HG02678 (cell line): ENCODE data around the gene NAALADL2.

ENCODE experiments used
- ATAC-seq: cut with Tn5 transposase; IDR thresholded peaks from one replicate; pipeline ENCODE4 v1.9.1; 2021; ENCODE audit warnings: mild to moderate bottlenecking, moderate library complexity; ENCODE audit not compliant: unreplicated experiment

The NAALADL2 gene

DNA sequence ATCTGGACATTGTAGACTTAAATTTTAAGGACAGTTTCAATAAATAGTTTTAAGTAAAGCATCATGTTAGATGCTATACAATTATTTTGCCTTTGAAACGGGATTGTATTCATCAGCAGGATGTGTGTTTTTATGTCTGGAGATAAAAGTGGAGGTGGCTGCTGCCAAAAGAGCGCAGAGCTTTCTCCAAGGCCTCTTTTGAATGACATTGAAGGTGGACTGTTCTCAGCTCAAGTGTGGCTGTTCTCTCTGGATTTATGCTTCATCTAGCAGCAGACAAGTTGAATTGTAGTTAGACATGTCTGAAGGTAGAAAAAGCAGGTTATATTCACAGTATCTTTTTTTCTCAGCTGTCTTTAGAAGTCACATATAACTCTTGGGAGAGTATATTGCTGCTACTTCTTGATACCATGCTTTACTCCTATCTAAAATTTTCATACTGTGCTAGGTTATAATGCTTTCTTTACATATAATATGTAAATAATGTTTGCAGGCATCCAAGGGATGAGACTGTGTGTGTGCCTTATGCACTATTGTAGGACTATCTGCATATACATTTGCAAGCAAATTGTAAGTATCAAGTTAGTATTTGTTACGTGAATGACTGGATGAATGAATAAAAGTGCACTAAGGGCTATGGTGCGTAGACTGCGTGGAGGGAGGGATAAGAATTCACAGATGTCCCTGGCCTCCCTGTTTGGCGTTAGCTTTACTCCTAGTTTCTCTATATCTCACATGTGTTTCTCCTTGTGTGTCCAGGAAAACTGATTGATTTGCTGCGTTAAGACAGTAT, 340.1 kb downstream of the NAALADL2 start:
- ATAC-seq: no peak

DNA sequence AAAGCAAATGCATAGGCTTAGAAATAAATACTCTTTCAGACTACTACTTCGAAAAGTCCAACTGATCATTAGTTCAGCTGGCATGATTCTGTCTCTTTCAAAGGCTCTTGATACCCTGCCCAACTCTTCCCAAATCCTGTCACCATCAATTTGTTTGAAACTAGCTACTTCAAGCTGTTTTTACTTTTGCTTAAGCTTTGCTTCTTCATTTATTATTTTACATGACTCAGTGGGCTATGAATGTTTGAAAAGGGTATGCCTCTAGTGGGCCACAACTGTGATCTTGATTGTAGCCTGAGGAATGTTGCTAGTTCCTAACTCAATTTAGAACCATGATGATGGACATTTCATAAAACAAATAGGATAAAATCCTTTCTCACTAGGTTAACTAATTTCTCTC, 340.8 kb downstream of the NAALADL2 start:
- ATAC-seq: no peak

DNA sequence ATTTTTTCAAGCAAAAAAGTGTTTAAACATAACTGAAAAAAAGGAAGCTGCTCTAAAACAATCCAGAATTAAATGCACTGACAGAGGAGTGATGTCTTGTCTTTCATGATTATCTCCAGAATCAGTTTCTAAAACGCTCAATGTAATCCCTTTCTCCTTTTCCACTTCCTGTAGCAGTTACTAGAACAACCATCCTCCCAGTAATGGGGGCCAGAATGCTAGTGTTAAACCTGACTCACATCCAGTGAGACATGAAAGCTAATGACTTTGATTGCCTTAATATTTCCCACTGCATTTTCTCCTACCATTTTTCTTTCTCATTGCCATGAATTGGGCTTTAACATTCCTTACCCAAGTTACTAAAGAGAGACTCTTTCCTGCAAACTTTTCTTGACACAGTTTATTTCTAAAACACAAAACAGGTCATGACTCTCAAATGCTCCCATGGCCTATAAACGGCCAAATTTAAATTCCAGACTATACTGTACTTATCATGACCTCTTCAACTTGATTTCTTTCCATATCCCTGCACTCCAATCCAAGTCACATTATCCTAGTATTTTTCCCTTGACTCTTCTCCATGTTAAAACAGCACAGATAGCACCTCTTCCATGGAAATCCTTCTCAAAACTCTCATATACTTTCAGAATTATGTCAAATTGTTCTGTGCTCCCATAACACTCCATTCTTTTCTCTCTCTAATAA, 341.4 kb downstream of the NAALADL2 start:
- no peak for ATAC-seq

DNA sequence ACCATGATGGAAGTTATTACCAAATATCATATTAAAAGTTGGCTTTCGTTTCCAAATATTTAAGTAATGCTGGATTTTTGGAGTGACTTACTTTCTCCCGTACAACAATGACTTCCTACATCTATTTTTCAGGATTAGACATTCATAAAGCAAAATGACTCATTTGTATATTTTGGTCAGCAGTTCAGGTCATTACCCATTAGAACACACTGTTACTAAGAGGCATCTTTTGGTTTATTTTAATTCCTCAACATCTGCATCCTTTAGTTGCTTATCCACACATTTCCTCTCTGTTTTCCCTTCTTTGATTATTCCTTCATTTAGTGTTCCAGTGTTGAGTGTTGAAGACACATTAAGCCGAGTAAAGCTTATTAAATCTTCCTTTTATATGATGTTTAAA, 348.2 kb downstream of the NAALADL2 start:
- no peak for ATAC-seq

DNA sequence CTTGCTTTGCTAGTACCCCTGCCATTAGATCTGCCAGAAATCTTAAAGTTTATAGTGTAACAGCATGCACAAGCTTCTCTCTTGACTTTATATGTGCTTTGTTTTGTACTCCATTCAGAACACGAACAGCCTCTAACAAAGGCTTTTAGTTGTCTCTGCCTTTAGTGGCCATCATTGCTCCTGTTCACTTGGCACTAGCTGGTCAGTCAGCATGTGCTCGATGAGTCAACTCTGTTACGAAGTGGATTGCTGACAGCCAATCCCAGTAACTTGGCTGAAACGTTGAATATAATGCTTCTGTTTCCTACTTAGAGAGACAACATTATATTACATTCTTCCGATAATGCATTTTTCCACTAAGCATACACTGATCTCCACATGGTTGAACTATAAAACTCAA, 349.2 kb downstream of the NAALADL2 start:
- no peak for ATAC-seq

DNA sequence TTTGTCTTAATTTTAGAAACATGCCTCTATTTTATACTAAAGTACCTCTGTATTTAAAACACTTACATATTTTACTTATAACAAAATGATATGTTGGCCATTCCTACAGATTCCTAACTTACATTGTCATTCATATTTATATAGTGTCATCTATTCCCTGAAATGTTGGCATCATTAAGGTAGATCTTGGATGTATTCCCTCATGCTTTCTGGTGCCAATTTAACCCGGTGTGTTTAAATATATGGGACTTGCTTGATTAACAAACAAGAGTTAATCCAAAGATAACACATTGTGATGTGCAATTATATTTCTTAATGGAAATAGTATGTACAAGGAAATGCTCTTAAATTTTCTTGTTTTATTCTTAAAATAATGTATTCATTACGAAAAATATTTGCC, 352.3 kb downstream of the NAALADL2 start:
- ATAC-seq: no peak

DNA sequence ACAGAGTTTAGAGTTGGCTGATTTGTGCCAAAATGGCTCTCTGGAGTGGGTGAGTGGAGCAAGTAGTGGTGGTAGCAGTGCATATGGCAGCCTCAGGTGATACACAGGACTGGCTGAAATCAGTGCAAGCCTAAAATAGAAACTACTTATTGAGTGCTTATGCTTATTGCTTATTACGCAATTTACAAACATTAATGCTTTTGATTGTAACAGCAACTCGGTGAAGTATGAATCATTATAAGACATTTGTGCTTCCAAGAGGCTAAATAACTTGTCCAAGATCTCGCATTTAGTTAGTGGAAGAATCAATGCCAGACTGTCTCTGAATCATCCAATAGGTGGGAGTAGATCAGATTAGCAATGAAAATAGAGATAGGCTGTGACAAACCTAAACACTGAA, 353.8 kb downstream of the NAALADL2 start:
- ATAC-seq: no peak

DNA sequence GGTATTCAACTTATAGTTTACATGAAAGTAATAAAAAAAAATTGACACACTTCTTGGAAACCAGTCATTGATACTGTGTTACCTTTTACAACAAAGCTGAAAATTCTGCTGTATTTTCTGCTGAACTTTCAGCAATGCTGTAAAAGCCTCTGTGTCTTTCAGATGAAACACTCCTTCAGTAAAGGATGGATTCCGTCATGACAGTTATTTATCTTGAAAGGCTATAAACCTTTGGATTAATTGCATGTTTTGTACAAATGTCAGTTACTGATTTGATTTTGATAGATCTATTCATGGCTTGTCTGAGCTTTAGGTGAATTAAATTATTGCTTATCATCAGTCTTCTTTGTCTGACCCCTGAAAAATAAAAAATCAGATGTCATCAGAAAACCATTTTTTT, 355.1 kb downstream of the NAALADL2 start:
- ATAC-seq: no peak

DNA sequence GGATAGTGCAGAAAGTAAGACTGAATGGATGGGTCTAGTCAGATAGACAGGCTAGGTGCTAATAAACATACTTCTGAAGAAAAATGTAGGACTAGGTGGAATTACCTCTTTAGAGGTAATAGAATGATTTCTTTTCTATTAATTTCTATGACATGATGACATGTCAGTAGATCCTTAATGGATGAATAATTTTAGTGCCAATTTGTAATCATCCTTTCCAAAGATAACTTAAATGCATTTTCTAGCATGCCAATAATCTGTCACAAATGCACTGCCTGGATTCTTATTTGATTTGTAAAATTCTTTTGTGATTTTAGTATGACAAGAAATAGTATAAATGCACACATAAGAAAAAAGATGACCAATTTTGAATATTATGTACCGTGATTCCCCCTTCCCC, 356.7 kb downstream of the NAALADL2 start:
- ATAC-seq: no peak

DNA sequence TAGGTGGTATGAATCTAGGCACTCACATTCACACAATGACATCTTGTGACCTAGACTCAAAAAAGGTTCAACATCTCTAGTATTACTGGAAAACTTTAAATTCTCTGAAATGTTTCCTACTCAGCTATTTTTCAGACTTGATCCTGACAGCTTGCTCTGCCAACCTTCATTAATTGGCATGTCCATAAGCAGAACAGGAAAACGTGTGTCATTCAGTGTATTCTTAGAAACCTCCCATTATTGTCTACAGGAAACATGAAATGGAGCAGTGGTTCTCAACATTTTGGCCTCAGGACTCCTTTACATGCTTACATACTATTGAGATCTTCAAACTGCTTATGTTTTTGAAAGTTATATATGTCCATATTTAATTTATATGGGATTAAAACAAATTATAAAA, 363.2 kb downstream of the NAALADL2 start:
- ATAC-seq: no peak

DNA sequence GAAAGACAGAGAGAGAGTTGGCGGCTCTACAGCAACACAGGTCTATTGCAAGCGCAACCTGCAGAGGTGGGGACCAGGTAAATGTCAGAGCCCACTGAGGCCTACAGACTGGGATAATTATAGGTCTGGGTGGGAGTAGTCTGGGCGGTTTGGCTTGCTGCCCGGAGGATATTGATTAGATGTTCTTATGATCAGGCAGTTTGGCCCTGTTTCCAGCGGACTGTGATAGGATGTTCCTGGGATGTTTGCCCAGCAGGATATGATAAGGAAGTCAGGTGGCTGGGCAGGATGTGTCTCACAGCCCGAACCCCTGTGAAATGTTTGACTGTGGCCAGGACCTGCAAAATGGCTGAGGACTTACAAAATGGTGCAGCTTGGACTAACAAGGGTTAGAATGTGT, 364.9 kb downstream of the NAALADL2 start:
- ATAC-seq: no peak

DNA sequence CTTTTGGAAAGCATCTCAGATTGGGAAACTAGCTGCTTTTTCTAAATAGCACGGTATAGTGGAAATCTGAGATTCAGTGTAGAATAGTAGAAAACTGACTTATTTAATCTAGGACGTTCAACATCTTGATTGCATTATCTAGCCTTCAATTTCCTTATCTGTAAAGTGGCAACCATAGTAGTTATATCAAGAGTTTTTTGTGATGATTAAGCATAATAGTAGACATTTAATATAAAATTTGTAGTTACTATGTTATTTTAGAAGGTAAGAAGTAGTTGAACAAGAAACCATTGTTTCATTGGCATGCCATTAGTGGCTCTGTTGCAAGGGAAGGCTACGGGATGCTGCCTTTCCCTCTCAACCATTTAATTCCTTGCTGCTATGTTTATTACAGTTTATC, 367.3 kb downstream of the NAALADL2 start:
- no peak for ATAC-seq

DNA sequence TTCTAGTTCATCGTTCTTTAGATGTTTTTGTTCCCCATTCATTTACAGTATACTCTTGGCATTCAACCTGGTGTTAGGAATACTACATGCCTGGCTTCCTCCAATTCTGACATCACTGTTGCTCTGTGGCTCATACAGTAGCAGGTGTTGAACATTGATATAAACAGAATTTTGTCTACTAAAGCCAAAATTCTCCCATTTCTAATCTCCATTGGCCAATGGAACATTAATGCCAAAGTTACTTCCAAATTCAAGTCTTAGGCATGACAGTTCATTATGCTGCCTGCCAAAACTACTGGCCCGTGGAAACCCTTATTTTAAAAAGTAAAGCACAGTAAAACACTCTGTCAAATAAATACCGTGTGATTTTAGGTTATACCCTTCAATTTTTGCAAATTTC, 368.0 kb downstream of the NAALADL2 start:
- no peak for ATAC-seq

DNA sequence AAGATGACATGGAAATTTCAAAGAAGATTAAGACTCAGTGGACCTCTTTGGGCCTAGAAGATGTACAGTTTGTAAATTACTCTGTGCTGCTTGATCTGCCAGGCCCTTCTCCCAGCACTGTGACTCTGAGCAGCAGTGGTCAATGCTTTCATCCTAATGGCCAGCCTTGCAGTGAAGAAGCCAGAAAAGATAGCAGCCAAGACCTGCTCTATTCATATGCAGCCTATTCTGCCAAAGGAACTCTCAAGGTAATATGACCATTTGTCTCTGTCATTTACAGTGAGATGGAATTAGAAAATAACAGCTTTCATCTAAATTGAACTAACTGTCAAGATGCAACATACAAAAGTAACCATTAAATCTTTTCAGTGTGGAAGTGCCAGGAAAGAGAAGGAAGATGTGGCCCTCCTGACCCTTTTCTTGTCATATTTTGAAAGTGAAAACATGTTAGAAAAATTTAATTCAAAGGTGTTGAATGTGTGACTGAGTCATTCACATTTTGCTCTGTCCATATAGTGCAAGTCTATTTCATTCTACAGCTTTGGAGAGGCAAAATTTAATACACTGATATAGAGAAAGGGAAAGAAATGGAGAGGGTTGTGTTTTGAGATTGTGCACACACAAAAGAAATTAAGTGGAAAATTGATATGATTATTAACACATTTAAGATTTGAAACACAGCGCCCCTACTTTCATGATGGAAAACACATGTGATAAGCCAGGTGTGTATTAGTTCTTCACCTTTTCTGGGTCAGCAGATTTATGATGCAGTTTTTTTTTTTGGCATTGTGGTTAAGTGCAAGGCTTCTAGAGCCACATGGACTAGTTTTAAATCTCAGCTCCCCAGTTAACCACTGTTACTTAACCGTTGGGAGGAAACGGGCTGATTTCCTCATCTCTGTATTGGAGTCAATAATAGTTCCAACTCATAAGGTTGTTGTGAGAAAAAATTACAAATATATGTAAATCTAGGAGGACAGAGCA, 375.1 kb downstream of the NAALADL2 start:
- no peak for ATAC-seq

DNA sequence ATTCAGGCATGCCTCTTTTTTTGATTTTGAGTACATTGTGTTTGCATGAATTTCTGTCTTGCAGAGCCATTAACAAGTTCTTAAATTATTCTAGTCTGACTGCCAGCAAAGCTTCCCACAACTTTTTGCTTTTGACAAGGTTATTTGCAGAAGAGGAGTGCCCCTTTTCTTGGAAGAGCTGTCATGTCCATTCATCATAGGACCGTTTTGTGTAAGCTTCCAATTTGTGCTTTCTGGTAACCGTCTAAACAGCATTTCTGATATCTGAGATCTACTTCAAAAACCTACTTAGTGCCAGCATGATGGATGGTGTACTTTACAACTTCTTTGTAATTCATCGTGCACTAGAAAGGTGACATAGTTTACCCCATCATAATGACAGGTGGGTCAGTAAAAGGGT, 379.7 kb downstream of the NAALADL2 start:
- ATAC-seq: no peak

DNA sequence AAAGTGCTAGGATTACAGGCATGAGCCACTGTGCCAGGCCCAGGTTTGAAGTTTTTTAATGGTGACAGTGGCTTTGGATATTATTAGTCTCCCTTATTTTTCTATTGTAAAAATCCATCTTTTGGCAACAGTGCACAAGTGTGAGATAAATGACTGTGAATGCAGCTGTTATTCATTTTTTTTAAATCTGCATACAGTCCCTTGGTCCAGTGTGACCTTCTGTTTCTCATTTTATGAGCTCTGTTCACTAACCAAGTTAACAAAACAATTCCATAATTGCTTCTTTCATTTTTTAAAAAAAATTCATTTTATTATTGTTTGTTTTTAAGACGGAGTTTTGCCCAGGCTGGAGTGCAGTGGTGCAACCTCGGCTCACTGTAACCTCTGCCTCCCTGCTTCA, 381.8 kb downstream of the NAALADL2 start:
- ATAC-seq: no peak

DNA sequence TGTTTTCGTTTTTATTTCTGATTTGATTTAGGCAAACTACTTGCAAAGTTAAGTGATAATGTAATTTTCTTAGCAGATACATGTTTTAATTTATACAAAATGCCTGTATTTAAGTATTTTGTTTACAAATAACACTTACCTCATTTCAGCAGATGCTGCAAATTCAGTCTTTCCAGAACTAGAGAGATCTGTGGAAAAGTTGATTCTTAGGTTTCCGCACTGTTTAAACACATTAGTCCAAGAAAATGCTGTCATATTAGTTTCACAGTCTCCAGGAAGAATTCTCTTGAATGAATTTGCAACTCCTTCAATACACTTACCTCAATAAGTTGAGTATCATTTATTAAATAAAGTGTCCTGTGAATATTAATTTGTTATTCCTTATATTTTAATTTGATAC, 383.1 kb downstream of the NAALADL2 start:
- ATAC-seq: no peak

DNA sequence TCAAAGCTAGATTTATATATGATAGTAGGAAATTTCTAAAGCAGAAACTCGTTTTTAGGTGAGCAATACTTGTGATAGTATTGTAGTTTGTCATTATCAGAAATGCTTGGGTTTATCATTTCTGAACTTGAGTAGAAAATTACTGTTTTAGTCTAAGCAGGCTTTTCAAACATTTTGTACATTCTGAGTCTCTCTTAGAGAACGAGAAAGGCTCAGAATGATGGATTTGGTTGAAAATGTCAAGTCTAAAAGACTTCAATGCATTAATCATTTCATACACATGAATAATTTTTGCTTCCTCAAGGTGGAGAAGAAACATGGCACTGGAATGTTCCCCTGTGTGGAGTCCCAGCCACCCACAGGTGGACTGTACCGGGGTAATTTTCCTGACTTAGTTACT, 387.1 kb downstream of the NAALADL2 start:
- ATAC-seq: no peak

DNA sequence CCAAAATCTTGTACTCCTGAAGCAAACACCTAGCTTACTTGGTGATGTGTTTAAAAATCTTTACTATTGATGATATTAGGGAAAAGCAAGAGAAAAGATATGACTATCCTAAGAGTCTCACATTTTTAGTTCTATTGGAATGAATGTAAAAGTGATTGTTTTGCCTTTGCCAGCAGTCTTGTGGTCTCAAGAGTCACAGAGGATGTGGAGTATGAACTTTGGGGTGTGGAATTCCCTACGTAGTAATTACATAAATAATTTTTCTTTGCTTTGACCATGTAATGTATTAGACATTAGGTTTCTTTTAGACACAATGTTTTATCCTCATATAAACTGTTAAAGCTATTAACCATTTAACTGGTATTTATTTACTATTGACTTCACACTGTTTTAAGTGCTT, 387.6 kb downstream of the NAALADL2 start:
- ATAC-seq: no peak

DNA sequence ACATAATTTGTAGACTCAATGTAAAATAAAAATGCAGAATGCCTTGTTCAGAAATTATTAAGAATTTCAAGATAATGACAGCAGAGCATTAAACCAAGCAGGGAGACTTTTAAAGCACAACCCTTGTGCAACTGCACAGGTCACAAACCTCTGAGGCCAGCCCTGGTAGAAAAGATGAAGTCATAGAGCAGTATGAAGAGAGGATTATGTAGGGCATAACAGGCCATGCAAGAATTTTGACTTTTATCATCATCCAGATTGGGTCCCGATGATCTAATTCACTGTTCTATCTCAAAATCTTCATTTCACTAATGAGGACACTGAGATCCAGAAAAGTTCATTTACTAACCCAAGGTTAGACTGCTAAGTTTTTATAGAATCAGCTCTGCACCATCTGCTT, 388.5 kb downstream of the NAALADL2 start:
- ATAC-seq: no peak

DNA sequence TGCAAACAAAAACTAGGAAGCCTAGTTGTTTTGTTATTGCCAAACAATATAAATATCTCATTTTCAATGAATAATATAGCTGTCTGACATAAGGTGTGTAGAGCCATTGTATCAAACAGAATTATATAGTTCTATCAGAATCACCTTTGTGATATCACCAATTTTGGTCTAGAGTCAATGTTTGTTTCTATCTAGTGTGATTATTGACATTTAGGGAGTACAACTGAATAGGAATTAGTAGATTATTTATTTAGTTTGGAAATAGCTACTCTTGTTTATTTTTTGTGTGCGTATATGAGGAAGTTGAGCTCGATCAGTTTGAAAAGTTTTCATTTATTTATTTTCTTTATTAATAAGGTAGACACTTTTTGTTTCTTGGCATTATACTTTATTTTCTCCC, 389.7 kb downstream of the NAALADL2 start:
- no peak for ATAC-seq
